ENCODE measurements around the gene FGF21. TPM values are rescaled to one million over a fixed set of nuclear protein-coding genes. Genes with fewer than 3 reads are reported as not detected.

FGF21 gene
- total and polyA plus RNA-seq, 2 donors from 2014 or later, result not detected

DNA sequence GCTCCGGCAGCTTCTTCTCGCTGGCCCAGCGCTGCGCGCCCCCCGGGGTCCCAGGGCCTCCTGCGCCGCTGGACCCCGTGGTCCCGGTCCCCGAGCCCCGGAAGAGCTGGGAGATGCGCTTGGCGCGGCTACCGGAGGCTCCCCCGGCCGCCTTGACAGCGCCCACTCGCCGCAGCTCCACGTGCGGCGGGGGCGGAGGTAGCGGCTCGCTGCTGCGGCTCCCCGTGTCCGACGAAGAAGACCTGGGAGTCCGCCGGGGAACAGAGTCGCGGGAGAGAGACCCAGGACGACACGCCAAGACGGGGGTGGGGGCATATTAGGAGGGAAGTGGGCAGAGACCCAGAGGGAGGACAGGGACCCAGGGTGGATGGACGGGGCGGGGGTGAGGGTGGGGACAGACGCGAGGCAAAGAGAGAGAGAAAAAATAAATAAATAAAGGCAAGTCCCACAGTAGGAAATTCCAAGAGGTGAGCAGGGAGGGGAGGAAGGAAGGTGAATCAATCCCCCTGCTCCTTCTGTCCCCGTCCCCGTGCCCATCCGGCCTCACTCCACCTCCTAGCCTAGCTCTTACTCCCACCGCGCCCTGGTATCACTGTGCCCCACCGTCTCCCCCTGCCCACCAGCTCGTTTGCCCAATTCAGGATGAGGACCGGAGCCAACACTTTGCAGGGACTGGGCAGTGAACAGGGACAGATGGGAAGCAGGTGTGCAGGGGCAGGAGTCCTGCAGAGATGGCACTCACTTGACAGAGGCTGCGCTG is 15.7 kb upstream of the FGF21 start:
- DNase-seq (peak in 2 of 5 donors; percentile 28 to 76), FAIRE-seq (no peak)
- Histone ChIP-seq H3K4me3 (ENCODE audit: low read length in 3 of 3) (peak overlapping the region; percentile 7 to 63 (median 56)), H3K9ac (ENCODE audit: low read length in 3 of 3) (peak overlapping the region in 1 of 3 donors; percentile 73), H3K9me3 (ENCODE audit: control insufficient read depth in 2 of 3, insufficient read depth in 1 of 3, low read length in 3 of 3) (no peaks in the 10 kb centered on the region), H3K27me3 (ENCODE audit: control insufficient read depth, insufficient read depth, low read length) (no peaks in the 10 kb centered on the region), H3K36me3 (ENCODE audit: control insufficient read depth in 2 of 3, insufficient read depth in 3 of 3, low read length in 3 of 3) (no peaks in the 10 kb centered on the region), H3K4me1 (ENCODE audit: control insufficient read depth in 2 of 3, insufficient read depth in 2 of 3, low read depth in 1 of 3, low read length in 3 of 3) (peaks cover 0 to 9% (median 0%) of the 10 kb centered on the region in 3 donors), H3K27ac (ENCODE audit: low read depth in 2 of 2, low read length in 2 of 2) (peak overlapping the region; percentile 60 to 78)
- TF ChIP-seq, protein P1, sequence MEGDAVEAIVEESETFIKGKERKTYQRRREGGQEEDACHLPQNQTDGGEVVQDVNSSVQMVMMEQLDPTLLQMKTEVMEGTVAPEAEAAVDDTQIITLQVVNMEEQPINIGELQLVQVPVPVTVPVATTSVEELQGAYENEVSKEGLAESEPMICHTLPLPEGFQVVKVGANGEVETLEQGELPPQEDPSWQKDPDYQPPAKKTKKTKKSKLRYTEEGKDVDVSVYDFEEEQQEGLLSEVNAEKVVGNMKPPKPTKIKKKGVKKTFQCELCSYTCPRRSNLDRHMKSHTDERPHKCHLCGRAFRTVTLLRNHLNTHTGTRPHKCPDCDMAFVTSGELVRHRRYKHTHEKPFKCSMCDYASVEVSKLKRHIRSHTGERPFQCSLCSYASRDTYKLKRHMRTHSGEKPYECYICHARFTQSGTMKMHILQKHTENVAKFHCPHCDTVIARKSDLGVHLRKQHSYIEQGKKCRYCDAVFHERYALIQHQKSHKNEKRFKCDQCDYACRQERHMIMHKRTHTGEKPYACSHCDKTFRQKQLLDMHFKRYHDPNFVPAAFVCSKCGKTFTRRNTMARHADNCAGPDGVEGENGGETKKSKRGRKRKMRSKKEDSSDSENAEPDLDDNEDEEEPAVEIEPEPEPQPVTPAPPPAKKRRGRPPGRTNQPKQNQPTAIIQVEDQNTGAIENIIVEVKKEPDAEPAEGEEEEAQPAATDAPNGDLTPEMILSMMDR (IDR thresholded peaks at IDR 0.05; ENCODE audit: borderline replicate concordance, extremely low read depth, insufficient read depth), result no peak
- intact Hi-C loops (cut with DNase I), result no loop called here

DNA sequence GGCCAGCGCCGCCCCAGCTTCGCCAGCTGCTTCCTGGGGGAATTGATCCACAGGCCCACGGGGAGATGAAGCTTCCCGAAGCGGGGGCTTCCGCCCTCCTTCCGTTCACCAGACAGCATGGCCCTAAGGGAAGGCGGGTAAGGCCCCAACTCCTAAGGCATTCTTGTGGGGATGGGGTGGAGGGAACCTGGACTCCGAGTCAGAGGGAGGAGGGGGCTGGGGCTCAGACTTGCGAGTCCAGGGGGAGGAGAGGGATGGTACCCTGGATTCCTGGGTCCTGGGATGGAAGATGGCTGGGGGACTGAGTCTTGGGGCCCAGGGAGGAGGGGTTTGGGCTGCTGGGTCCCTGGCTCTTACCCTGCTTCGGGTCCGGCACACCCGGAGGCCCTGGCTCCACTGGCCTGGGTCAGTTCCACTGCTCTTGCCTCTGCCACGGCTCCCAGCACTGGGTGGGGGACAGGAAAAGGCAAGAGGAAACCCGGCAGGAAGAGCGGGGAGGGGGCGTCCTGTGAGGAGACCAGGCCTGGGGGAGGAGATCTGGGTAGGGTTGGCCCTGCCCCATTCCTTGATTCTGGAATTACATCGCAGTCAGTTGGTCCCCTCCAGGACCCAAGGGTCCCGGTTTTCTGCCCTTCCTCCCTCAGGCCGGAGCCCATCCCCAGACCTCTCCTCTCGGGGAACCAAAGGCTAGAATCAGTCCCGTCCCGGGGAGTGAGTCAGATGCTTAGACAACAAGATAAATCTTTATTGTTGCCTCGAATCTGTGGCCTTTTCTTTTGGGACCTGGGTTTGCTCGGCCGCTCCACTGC is 15.0 kb upstream of the FGF21 start, which contains the start of gene RASIP1:
RASIP1 (minus strand) TSS at position 447 of the 809 bp plus-strand sequence; CDS start at position 119, 328 bp downstream.
- no peak for FAIRE-seq
- TF ChIP-seq, protein P1 (IDR thresholded peaks at IDR 0.05; ENCODE audit: borderline replicate concordance, extremely low read depth, insufficient read depth), result no peak
- H3K4me3 ChIP-seq (ENCODE audit: low read length in 3 of 3), result peak within 1 kb of the TSS; percentile 7 to 63 (median 56)
- H3K4me1 ChIP-seq (ENCODE audit: control insufficient read depth in 2 of 3, insufficient read depth in 2 of 3, low read depth in 1 of 3, low read length in 3 of 3), result peaks cover 0 to 9% (median 0%) of the 10 kb centered on the region in 3 donors
- DNase-seq, result peak in 3 of 5 donors; percentile 57 to 90 (median 71)
- H3K27ac ChIP-seq (ENCODE audit: low read depth in 2 of 2, low read length in 2 of 2), result peak within 1 kb of the TSS; percentile 78 to 84
- no peaks in the 10 kb centered on the region for H3K36me3 ChIP-seq (ENCODE audit: control insufficient read depth in 2 of 3, insufficient read depth in 3 of 3, low read length in 3 of 3)
- H3K9me3 ChIP-seq (ENCODE audit: control insufficient read depth in 2 of 3, insufficient read depth in 1 of 3, low read length in 3 of 3), result no peaks in the 10 kb centered on the region
- H3K27me3 ChIP-seq (ENCODE audit: control insufficient read depth, insufficient read depth, low read length), result no peaks in the 10 kb centered on the region
- intact Hi-C loops (cut with DNase I), result no loop called here
- H3K9ac ChIP-seq (ENCODE audit: low read length in 3 of 3), result peak within 1 kb of the TSS in 2 of 3 donors; percentile 58 to 73

DNA sequence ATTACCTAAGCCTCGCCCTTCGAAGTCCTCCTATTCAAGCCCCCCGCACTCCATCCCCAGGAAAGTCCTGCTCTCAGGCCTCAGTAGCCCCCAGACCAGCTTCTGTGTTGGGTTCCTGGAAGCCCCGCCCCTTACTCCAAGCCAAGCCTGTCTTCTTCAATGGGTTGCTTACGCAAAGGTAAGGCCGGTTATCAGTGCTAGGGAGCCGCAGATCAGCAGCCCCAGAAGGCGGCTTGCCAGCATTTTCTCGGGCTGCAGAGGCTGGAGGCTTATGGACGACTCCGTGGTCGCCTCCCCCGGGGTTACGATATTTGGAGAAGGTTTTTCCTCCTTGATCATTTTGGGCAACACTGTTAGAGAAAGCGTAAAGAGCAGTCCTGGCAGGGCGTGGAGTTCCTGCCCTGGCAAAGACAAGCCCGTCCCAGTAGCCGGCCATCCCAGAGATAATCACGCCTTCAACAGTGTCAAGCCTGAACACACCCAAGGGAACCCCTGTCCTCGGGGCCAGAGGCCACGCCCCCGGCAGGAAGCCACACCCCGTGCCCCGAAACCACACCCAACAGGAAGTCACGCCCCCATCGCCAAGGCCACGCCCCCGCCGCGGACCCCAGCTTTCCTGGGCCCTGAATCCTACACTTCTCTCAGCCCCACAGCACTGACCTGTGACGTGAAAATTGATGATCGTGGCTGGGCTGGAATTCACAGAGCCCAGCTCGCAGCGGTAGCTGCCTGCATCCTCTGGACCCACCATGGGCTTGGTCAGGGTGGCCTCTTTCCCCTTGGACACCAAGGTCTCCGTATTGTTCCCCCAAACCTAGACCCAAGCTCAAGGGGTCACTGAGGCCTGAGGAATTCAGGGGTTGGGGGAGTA is 14.0 kb upstream of the FGF21 start:
- peaks cover 4% of the 10 kb centered on the region for H3K27me3 ChIP-seq (ENCODE audit: control insufficient read depth, insufficient read depth, low read length)
- no peaks in the 10 kb centered on the region for H3K9me3 ChIP-seq (ENCODE audit: control insufficient read depth in 2 of 3, insufficient read depth in 1 of 3, low read length in 3 of 3)
- H3K27ac ChIP-seq (ENCODE audit: low read depth in 2 of 2, low read length in 2 of 2), result peak overlapping the region; percentile 78 to 79
- no peaks in the 10 kb centered on the region for H3K36me3 ChIP-seq (ENCODE audit: control insufficient read depth in 2 of 3, insufficient read depth in 3 of 3, low read length in 3 of 3)
- peaks cover 0 to 9% (median 0%) of the 10 kb centered on the region in 3 donors for H3K4me1 ChIP-seq (ENCODE audit: control insufficient read depth in 2 of 3, insufficient read depth in 2 of 3, low read depth in 1 of 3, low read length in 3 of 3)
- TF ChIP-seq, protein P1 (IDR thresholded peaks at IDR 0.05; ENCODE audit: borderline replicate concordance, extremely low read depth, insufficient read depth), result no peak
- H3K9ac ChIP-seq (ENCODE audit: low read length in 3 of 3), result peak overlapping the region in 1 of 3 donors; percentile 58
- FAIRE-seq (no peak), DNase-seq (peak in 3 of 5 donors; percentile 31 to 84 (median 82))
- H3K4me3 ChIP-seq (ENCODE audit: low read length in 3 of 3), result peak overlapping the region in 2 of 3 donors; percentile 7 to 29
- intact Hi-C loops (cut with DNase I), result no loop called here
